ENCODE results near the gene FAM72A. TPM values are rescaled to one million over a fixed set of nuclear protein-coding genes. Genes with fewer than 3 reads are reported as not detected.
A peak's percentile ranks its signal among the peaks of the same experiment; 100 is the strongest.
"Not testable (repeated sequence)": the region's sequence is repeated elsewhere in the genome, so short reads cannot be mapped to it uniquely, and the experiment has no call there.

The FAM72A gene
- total RNA-seq, 2 experiments from 2014 or later = 36.3 to 37.4 TPM

DNA sequence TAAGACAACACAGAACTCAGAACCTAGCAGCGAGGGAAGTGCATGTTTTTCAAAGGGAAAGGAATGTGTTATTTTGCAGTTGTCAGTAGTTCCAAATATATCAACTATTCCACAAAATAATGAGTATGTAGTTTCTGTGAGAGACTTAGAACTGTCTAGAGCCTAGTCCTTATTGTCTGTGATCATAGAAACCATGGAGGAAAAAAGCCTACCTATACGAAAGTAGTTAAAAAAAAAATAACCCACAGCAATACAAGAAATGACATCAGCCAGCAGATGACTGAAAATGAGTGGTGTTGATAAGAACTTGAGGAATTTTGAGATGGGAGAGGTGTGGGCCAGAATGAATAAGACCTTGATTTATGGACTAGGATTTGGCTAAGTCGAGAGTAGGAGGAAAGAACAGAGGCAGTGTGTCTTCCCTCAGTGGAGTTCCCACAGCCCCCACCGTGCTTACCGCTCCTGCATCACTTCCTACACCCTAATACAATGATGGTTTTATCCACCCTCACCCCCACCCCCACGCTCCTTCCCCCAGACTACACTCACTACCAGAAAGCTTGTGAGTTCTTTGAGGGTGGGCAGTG is 21.6 kb upstream of the FAM72A start:
- H3K9me3 Mint-ChIP-seq (ENCODE audit: low read depth); CTCF ChIA-PET; DNase-seq; H3K4me3 Mint-ChIP-seq; H3K27ac Mint-ChIP-seq; H3K4me1 Mint-ChIP-seq; H3K27me3 Mint-ChIP-seq; H3K36me3 Mint-ChIP-seq: not testable (repeated sequence)
- peak; percentile 27 for ATAC-seq

DNA sequence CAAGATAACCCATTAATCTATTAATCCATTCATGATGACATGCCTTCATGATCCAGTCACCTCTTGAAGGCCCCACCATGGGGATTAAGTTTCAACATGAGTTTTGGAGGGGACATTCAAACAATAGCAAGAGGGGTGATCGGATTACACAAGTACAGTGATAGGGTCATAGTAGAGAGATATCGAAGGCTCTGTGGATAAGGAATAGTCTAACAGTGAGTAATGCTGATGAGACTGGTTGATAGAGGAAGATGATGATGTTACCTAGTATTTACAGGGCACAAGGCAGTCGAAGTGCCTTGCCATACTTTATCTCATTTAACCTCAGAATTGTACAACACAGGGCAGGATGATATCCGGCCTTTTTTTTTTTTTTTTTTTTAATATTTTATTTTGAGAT is 18.9 kb upstream of the FAM72A start:
- CTCF ChIA-PET, H3K4me1 Mint-ChIP-seq, ATAC-seq: not testable (repeated sequence)

DNA sequence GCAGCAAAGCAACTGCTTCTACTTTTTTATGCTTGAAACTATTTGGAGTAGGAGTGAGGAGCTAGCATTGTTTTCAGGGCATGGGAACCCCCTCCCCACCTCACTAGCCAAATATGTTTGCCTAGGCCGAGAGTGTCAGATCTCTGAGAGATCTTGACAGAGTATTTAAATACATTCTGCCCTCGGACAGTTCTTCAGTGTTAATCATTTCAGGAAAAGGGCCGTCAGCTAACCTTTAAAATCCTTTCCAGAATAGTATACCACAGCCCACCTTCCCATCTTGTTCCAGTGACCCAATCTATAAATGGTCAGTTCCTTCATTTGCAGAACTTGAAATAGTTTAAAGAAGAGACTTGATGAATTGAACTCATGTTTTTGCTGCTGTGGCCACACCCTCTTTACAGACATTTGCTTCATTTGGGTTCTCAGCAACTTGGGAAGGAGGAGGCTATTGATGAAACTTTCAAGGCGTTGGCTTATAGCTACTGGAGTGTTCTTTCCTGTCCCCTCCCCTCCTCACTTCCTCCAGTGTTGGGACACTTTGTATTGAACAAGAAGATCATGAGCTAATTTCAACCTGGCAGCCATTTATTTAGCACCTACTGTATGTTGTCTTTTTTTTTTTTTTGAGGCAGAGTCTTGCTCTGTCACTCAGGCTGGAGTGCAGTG is 17.8 kb upstream of the FAM72A start:
- ATAC-seq; H3K27ac Mint-ChIP-seq; H3K27me3 Mint-ChIP-seq; H3K4me1 Mint-ChIP-seq; H3K9me3 Mint-ChIP-seq (ENCODE audit: low read depth); H3K36me3 Mint-ChIP-seq; DNase-seq; CTCF ChIA-PET; H3K4me3 Mint-ChIP-seq: not testable (repeated sequence)

More for the DNA sequence above, 18.9 kb upstream of the FAM72A start:
- not testable (repeated sequence) for H3K27me3 Mint-ChIP-seq; H3K36me3 Mint-ChIP-seq; H3K9me3 Mint-ChIP-seq (ENCODE audit: low read depth); H3K4me3 Mint-ChIP-seq; DNase-seq; H3K27ac Mint-ChIP-seq

DNA sequence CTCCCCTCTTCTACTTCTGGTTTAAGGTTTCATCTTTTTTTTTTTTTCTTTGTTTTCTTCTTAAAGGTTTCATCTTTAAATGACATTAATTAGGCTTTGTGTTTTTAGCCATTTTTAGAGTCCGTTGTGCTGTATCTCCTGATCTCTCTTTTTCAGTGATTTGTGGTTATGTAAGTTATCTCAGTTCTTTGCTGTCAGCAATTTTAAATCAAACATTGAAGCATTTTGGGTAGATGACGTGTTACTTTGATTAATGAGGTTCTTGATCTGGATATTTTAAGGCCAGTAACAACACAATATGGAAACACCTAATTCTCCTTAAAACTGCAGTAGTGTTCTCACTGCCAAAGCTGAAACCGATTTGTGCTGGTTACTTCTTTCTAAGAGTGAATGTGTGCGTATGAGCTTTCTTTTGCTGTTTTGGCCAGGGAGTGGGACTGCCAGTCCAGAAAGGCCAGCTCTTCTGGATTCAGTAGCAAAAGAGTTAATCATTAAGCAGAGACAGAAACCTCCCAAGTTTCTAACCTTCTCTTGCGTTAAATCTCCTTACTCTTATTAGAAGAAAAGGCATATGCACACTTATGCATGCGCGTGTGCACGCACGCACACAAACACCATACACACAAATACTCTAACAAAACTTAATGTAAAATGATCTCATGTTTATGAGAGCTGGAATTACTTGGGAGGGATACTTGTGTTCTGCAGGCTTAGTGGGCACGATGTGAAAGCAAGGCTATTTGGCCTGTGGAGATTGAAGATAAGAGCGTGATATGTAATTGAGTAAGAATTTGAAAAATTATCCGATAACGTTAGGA is 17.1 kb upstream of the FAM72A start:
- H3K36me3 Mint-ChIP-seq; H3K4me1 Mint-ChIP-seq; ATAC-seq; CTCF ChIA-PET; H3K27ac Mint-ChIP-seq; DNase-seq; H3K4me3 Mint-ChIP-seq; H3K9me3 Mint-ChIP-seq (ENCODE audit: low read depth); H3K27me3 Mint-ChIP-seq: not testable (repeated sequence)

DNA sequence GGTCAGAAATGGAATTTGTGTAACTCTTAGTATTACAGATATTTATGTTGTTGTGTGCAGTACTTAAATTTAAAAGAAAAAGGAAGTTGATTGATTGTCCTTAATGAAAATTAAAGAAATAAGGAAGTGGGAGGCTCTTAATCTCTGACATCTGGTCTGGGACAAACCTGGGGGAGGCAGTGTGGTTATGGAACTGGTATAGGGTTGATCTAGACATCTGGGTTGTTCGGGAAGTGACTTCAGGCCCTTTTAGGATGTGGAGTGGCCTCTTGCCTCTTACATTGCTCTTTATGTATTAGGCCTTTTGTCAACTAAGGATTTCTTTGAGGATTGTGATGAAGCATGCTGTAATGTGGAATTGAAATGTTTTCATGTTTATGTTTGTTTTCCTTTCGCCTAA is 16.1 kb upstream of the FAM72A start:
- H3K27ac Mint-ChIP-seq; H3K4me1 Mint-ChIP-seq; DNase-seq; H3K27me3 Mint-ChIP-seq; ATAC-seq; H3K4me3 Mint-ChIP-seq; CTCF ChIA-PET; H3K9me3 Mint-ChIP-seq (ENCODE audit: low read depth); H3K36me3 Mint-ChIP-seq: not testable (repeated sequence)

DNA sequence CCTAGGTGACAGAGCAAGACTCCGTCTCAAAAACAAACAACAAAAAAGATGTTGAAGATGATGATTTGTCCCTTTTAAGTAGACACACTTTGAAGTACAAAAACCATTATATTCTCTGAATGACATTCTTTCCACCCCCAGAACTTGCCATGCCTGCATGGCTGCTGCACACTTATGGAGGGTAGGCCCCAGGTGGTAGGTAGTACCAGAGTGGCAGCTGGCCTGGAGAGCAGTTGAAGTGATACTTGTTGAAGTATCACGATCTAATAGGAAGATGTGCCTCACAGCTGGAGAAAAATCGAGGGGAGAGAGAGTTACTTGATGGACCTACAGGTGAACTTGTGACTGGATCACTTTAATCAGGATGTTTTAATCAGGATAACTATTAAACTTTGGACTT is 15.6 kb upstream of the FAM72A start:
- ATAC-seq; CTCF ChIA-PET; H3K4me3 Mint-ChIP-seq; H3K27me3 Mint-ChIP-seq; H3K9me3 Mint-ChIP-seq (ENCODE audit: low read depth); H3K4me1 Mint-ChIP-seq; H3K27ac Mint-ChIP-seq; DNase-seq; H3K36me3 Mint-ChIP-seq: not testable (repeated sequence)

DNA sequence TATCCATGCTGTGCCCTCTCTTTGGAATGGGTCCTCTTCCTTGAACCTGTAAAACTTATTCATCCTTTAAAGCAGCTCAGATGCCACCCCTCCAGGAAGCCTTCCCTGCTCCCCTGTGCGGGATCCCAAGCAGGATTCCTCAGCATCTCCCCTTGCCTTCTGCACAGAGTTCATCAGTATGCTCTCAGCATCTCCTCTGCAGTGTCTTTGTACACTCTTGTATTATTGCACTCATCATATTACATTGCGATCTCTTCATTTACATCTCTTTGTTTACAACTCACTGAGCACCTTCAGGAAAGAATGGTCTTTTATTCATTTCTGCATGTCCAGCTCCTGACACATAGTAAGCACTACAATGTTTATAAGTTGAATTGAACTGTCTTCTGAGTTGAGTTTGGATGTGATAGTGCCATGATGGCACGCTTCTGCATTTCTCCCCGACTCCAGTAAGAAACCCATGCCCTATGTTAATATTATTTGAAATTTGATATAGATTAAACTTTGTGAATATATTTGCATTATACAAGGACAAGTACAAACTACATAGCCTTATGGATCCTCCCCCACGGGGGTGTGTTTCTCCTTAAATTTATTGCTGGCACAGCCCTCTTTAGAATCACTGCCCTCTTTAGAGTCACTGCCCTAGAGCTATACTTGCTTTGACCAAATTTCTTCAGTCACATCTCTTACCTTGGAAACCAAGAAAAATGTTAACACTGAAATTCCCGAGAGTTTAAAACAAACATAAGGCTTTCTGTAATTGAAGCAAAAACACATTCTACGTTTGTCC is 13.2 kb upstream of the FAM72A start:
- H3K36me3 Mint-ChIP-seq; ATAC-seq; H3K27ac Mint-ChIP-seq; CTCF ChIA-PET; H3K27me3 Mint-ChIP-seq; H3K4me1 Mint-ChIP-seq; H3K9me3 Mint-ChIP-seq (ENCODE audit: low read depth); H3K4me3 Mint-ChIP-seq; DNase-seq: not testable (repeated sequence)

DNA sequence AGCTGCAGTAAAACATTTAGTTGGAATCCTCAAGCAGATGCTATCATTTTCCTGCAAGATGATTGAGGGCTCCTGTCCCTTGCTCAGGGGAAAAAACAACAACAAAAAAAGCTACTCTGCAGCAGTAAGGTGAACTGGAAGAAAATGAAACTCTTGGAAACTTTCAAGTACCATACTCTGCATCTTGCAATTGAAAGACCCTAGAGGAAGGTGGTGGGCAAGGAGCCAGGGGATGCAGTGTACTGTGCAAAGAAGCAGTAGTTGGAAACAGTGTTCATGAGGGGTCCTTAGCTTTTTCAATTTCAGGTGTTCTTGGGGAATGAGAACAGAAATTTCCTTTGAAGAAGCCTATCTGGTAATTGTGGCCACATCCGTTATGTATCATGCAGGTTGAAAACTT is 8.2 kb upstream of the FAM72A start:
- H3K9me3 Mint-ChIP-seq (ENCODE audit: low read depth); ATAC-seq; H3K4me1 Mint-ChIP-seq; DNase-seq; H3K27me3 Mint-ChIP-seq; H3K36me3 Mint-ChIP-seq; H3K4me3 Mint-ChIP-seq; H3K27ac Mint-ChIP-seq; CTCF ChIA-PET: not testable (repeated sequence)

DNA sequence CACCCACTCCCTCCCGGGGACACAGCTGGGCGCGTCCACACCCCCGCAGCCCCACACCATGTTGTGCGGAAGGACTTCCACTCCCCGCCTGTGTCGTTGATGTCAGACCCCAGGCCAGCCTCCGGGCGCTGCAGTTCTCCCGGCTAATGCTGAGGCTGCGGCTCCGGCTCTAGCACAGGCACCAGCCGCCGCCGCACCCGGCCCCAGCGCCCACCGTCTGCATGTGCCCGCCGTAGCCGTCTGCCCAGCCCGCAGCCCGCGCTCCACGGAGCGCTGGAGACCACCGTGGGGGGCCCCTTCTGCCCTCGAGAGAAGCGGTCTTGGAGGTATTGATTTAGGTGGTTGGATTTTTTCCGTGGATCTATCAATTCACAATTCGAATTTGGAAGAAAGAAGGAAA is 2.9 kb upstream of the FAM72A start:
- not testable (repeated sequence) for ATAC-seq, DNase-seq, H3K27ac Mint-ChIP-seq

DNA sequence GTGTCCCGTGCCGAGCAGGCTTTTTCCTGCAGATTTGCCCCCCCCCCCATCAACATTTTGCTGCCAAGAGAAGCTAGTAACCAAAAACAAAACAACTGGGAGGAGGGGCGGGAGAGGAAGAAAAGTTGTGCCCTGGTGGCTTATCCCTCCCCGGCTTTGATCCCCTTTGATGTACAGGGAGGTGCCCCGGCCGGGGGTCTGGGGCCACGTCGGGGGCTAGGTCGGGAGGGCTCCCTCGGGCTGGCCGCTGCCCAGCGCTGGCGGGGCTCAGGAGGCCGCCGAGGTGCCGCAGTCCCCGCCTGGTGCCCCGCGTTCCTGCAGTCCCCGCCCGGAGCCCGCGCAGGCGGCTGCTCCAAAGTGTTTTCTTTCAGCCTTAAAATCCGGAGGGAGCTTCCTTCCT is 2.2 kb upstream of the FAM72A start:
- peak overlapping the region; percentile 82 for H3K4me3 Mint-ChIP-seq
- H3K36me3 Mint-ChIP-seq; CTCF ChIA-PET; ATAC-seq; H3K27me3 Mint-ChIP-seq; H3K9me3 Mint-ChIP-seq (ENCODE audit: low read depth); H3K4me1 Mint-ChIP-seq; DNase-seq: not testable (repeated sequence)
- H3K27ac Mint-ChIP-seq = peak overlapping the region; percentile 79

More for the DNA sequence above, 2.9 kb upstream of the FAM72A start:
- H3K27me3 Mint-ChIP-seq; H3K9me3 Mint-ChIP-seq (ENCODE audit: low read depth); CTCF ChIA-PET; H3K4me1 Mint-ChIP-seq; H3K36me3 Mint-ChIP-seq; H3K4me3 Mint-ChIP-seq: not testable (repeated sequence)

DNA sequence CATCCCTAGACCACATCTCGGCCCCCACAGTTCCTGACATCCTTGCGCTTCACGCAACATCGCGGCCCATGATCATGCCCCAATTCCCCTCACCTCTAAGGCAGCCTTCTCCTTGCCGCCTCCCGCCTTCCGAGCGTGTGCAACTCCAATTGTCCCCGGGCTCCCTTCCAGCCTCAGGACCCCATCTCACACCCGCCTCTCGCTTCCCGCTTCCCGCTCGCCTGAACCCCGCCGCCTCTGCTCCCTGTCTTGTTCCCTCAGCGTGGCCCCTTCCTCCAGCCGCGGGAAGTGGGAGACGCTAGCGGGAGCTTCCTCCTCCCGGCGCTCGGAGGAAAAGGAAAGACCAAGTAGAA is 1.5 kb upstream of the FAM72A start:
- ATAC-seq; H3K4me1 Mint-ChIP-seq; H3K27me3 Mint-ChIP-seq; H3K36me3 Mint-ChIP-seq; DNase-seq; H3K9me3 Mint-ChIP-seq (ENCODE audit: low read depth); CTCF ChIA-PET; H3K27ac Mint-ChIP-seq: not testable (repeated sequence)
- peak overlapping the region; percentile 63 for H3K4me3 Mint-ChIP-seq

DNA sequence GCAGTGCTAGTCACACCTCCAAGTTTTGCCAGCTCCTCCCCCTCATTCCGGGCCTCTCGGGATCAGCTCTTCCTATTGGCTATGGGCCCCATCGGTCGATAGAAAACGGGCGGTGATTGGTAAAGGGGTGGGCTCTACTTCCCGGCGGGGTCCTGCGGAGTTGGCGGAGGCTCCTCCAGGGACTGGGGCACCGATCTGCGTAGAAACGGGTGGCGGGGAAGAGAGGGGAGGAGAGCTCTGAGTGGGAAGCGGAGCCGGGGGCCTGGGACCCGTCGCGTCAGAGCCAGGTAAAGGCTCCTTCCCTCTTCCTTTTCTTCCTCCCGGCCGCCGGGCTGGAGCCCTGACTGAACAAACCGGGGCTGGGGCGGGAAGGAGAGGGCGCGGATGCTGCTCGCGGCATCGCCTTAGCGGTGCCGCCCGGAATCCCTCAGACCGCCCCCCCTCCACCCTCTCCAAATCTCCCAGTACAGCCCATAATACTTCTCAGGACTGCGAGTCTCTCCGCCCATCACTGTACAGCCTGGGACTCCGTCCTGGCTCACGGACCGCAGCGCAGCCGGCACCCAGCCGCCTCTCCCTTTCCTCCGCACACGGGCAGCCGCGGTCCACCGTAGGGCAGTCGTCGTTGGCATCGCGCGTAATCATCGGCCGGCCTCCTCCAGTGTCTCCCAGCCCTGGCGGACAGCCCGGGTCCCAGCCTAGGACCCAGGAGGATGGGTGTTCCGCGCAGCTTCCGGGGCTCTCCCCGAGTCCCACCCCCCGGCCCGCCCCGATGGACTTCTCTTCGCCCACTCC is 922 bp upstream of the FAM72A start, which contains the start of gene SRGAP2:
Gene SRGAP2, plus strand, starts transcription at position 178 of the 795 bp plus-strand sequence. CDS start 2,430 bp downstream, outside the sequence.
- DNase-seq = peak; percentile 76
- peak within 1 kb of the TSS; percentile 76 for H3K4me3 Mint-ChIP-seq
- peak within 1 kb of the TSS; percentile 79 for H3K27ac Mint-ChIP-seq
- CTCF ChIA-PET; H3K27me3 Mint-ChIP-seq; H3K36me3 Mint-ChIP-seq; H3K4me1 Mint-ChIP-seq; H3K9me3 Mint-ChIP-seq (ENCODE audit: low read depth): not testable (repeated sequence)
- ATAC-seq = peak; percentile 21
